ENCODE data around the gene DNMBP.

The DNMBP gene

GRCh38 chr10:100009793-100010676, at the start of gene DNMBP:
Gene DNMBP, minus strand, starts transcription at chr10:100009947. Its CDS starts 37,823 bp downstream, at chr10:99972124.
- peak; percentile 79 for DNase-seq (ENCODE audit: low spot score)

GRCh38 chr10:100057948-100058347, 48.2 kb upstream of the DNMBP start:
- no peak for DNase-seq (ENCODE audit: low spot score)

- no peak for DNase-seq (ENCODE audit: low spot score)
Measured at GRCh38 chr10:100053686-100054460, 44.1 kb upstream of the DNMBP start.

GRCh38 chr10:100046021-100046486, 36.3 kb upstream of the DNMBP start:
- DNase-seq (ENCODE audit: low spot score), result peak; percentile 70

- DNase-seq (ENCODE audit: low spot score), result no peak
Measured at GRCh38 chr10:100045592-100045991, 35.8 kb upstream of the DNMBP start.

- DNase-seq (ENCODE audit: low spot score), result no peak
Measured at GRCh38 chr10:100043796-100044195, 34.0 kb upstream of the DNMBP start.

- no peak for DNase-seq (ENCODE audit: low spot score)
Measured at GRCh38 chr10:100043344-100043743, 33.6 kb upstream of the DNMBP start.

- DNase-seq (ENCODE audit: low spot score), result no peak
Measured at GRCh38 chr10:100041306-100042002, 31.7 kb upstream of the DNMBP start.

- DNase-seq (ENCODE audit: low spot score), result no peak
Measured at GRCh38 chr10:100038561-100039071, 28.9 kb upstream of the DNMBP start.

- no peak for DNase-seq (ENCODE audit: low spot score)
Measured at GRCh38 chr10:100037758-100038315, 28.1 kb upstream of the DNMBP start.

- DNase-seq (ENCODE audit: low spot score), result no peak
Measured at GRCh38 chr10:100036850-100037249, 27.1 kb upstream of the DNMBP start.

- no peak for DNase-seq (ENCODE audit: low spot score)
Measured at GRCh38 chr10:100033766-100034418, 24.1 kb upstream of the DNMBP start.

GRCh38 chr10:100027416-100027815, 17.7 kb upstream of the DNMBP start:
- DNase-seq (ENCODE audit: low spot score), result no peak

GRCh38 chr10:100025576-100025975, 15.8 kb upstream of the DNMBP start:
- no peak for DNase-seq (ENCODE audit: low spot score)

GRCh38 chr10:100024748-100025147, 15.0 kb upstream of the DNMBP start:
- no peak for DNase-seq (ENCODE audit: low spot score)

GRCh38 chr10:100022403-100022802, 12.7 kb upstream of the DNMBP start:
- DNase-seq (ENCODE audit: low spot score), result no peak

GRCh38 chr10:100021322-100021721, 11.6 kb upstream of the DNMBP start:
- DNase-seq (ENCODE audit: low spot score), result no peak

GRCh38 chr10:100020886-100021253, 11.1 kb upstream of the DNMBP start:
- DNase-seq (ENCODE audit: low spot score), result no peak

- no peak for DNase-seq (ENCODE audit: low spot score)
Measured at GRCh38 chr10:100020142-100020885, 10.6 kb upstream of the DNMBP start.

GRCh38 chr10:100019787-100020141, 10.0 kb upstream of the DNMBP start:
- DNase-seq (ENCODE audit: low spot score), result no peak
